Neuronal stem cell (in vitro differentiated cells): ENCODE measurements around the gene PAK5.

Experiments used
- DNase-seq: peaks from one replicate; pipeline ENCODE4 v3.0.0-alpha.2; 2013; ENCODE audit warnings: low spot score
- H2AFZ ChIP-seq: one replicate; pipeline ENCODE4 v1.6.1; 2013; ENCODE audit warnings: mild to moderate bottlenecking, low read length, inconsistent platforms
- H2AK5ac ChIP-seq: 2 replicates; pipeline ENCODE4 v1.6.1; 2013; ENCODE audit warnings: low read depth, mild to moderate bottlenecking, inconsistent platforms, low read length, moderate library complexity, mixed read lengths
- H2BK120ac ChIP-seq: 2 replicates; pipeline ENCODE4 v1.6.1; 2013; ENCODE audit warnings: low read depth, mild to moderate bottlenecking, inconsistent platforms, low read length, moderate library complexity, mixed read lengths
- H2BK12ac ChIP-seq: one replicate; pipeline ENCODE4 v1.6.1; 2013; ENCODE audit warnings: low read length, inconsistent platforms
- H2BK15ac ChIP-seq: 2 replicates; pipeline ENCODE4 v1.6.1; 2013; ENCODE audit warnings: mild to moderate bottlenecking, low read length, inconsistent platforms, mixed read lengths
- H2BK5ac ChIP-seq: one replicate; pipeline ENCODE4 v1.6.1; 2013; ENCODE audit warnings: inconsistent platforms, mild to moderate bottlenecking, low read length, moderate library complexity
- H3K14ac ChIP-seq: one replicate; pipeline ENCODE4 v1.6.1; 2013; ENCODE audit warnings: low read length, inconsistent platforms
- H3K18ac ChIP-seq: 2 replicates; pipeline ENCODE4 v1.6.1; 2013; ENCODE audit warnings: low read length, inconsistent platforms
- H3K23ac ChIP-seq: 2 replicates; pipeline ENCODE4 v1.6.1; 2013; ENCODE audit warnings: low read depth, mild to moderate bottlenecking, mixed read lengths, low read length, inconsistent platforms; ENCODE audit not compliant: poor library complexity
- H3K27ac ChIP-seq: replicated peaks from 3 replicates; pipeline ENCODE4 v1.5.1; 2013; ENCODE audit warnings: low read length, inconsistent platforms
- H3K27me3 ChIP-seq, 3 experiments: 2 replicates each; pipeline ENCODE4 v1.6.1; 2013; ENCODE audit warnings: low read length in 3 of 3, mild to moderate bottlenecking in 2 of 3, inconsistent platforms in 1 of 3, low read depth in 1 of 3, mixed read lengths in 1 of 3, moderate library complexity in 1 of 3; ENCODE audit not compliant: control insufficient read depth in 3 of 3, insufficient read depth in 3 of 3
- H3K36me3 ChIP-seq, 2 donors: replicated peaks in 1 of 2; 2 replicates each; pipeline ENCODE4 v1.6.1; 2013; ENCODE audit warnings: low read length in 2 of 2; ENCODE audit not compliant: control insufficient read depth in 2 of 2, insufficient read depth in 2 of 2
- H3K4ac ChIP-seq: 2 replicates; pipeline ENCODE4 v1.6.1; 2013; ENCODE audit warnings: inconsistent platforms, mild to moderate bottlenecking, low read length, moderate library complexity
- H3K4me1 ChIP-seq, 2 donors: 1 replicate in 1 of 2; 2 replicates in 1 of 2; pipeline ENCODE4 v1.6.1; 2013; ENCODE audit warnings: low read length in 2 of 2, low read depth in 1 of 2; ENCODE audit not compliant: control insufficient read depth in 2 of 2, insufficient read depth in 1 of 2
- H3K4me2 ChIP-seq: one replicate; pipeline ENCODE4 v1.6.1; 2013; ENCODE audit warnings: mild to moderate bottlenecking, low read length, inconsistent platforms; ENCODE audit not compliant: insufficient read depth, poor library complexity, severe bottlenecking
- H3K4me3 ChIP-seq, 2 donors: 2 replicates each; pipeline ENCODE4 v1.5.1; 2013; ENCODE audit warnings: low read length in 2 of 2, mild to moderate bottlenecking in 2 of 2, inconsistent platforms in 1 of 2, moderate library complexity in 1 of 2
- H3K79me1 ChIP-seq: one replicate; pipeline ENCODE4 v1.6.1; 2013; ENCODE audit warnings: low read depth, mild to moderate bottlenecking, inconsistent platforms, low read length, moderate library complexity
- H3K9ac ChIP-seq: one replicate; pipeline ENCODE4 v1.6.1; 2013; ENCODE audit warnings: mild to moderate bottlenecking, low read depth, low read length, inconsistent platforms; ENCODE audit not compliant: poor library complexity
- H3K9me3 ChIP-seq, 2 donors: replicated peaks in 1 of 2; 2 replicates each; pipeline versions ENCODE3 to v1.6.1; 2013; ENCODE audit warnings: low read length in 2 of 2, mild to moderate bottlenecking in 2 of 2, inconsistent platforms in 1 of 2, low read depth in 1 of 2, mixed read lengths in 1 of 2, moderate library complexity in 1 of 2; ENCODE audit not compliant: control insufficient read depth in 2 of 2, insufficient read depth in 1 of 2
- H4K8ac ChIP-seq: one replicate; pipeline ENCODE4 v1.6.1; 2013; ENCODE audit warnings: low read depth, mild to moderate bottlenecking, inconsistent platforms, low read length, moderate library complexity
- H4K91ac ChIP-seq: one replicate; pipeline ENCODE4 v1.6.1; 2013; ENCODE audit warnings: low read length, low read depth, mild to moderate bottlenecking, inconsistent platforms; ENCODE audit not compliant: poor library complexity
- WGBS, 2 donors: extraction: QIAGEN DNeasy Blood & Tissue Kit; methylation state at CpG; one replicate each; pipeline ENCODE4 v1.1.7; 2013; ENCODE audit warnings: missing lambda C conversion rate in 2 of 2, mixed read lengths in 1 of 2; ENCODE audit not compliant: insufficient read length in 2 of 2, insufficient replicate concordance in 1 of 2; ENCODE audit errors: extremely low coverage in 2 of 2; 5-methylcytosine and 5-hydroxymethylcytosine counted together

The PAK5 gene

GRCh38 chr20:9775176-9775575 lies 63.7 kb downstream of the PAK5 start:
- no peak overlapping the region for H4K91ac ChIP-seq
- no peak overlapping the region for H4K8ac ChIP-seq
- H2BK5ac ChIP-seq, result no peak overlapping the region
- H3K18ac ChIP-seq, result no peak overlapping the region
- no peak overlapping the region for H3K23ac ChIP-seq
- H3K36me3 ChIP-seq, result no peaks in the 10 kb centered on the region
- no peak overlapping the region for H3K4me3 ChIP-seq
- no peaks in the 10 kb centered on the region for H3K79me1 ChIP-seq
- H3K27ac ChIP-seq, result no peak overlapping the region
- no peak overlapping the region for H3K4ac ChIP-seq
- H3K14ac ChIP-seq, result no peak overlapping the region
- no peak overlapping the region for H2AFZ ChIP-seq
- H3K4me1 ChIP-seq, result no peaks in the 10 kb centered on the region
- H3K4me2 ChIP-seq, result no peak overlapping the region
- no peaks in the 10 kb centered on the region for H3K9me3 ChIP-seq
- no peaks in the 10 kb centered on the region for H3K27me3 ChIP-seq
- H2BK15ac ChIP-seq, result no peak overlapping the region
- DNase-seq, result no peak
- H3K9ac ChIP-seq, result no peak overlapping the region
- H2AK5ac ChIP-seq, result no peak overlapping the region
- WGBS, 2 donors, result no CpG with 5 or more reads among the region's 3 CpGs
- H2BK12ac ChIP-seq, result no peak overlapping the region
- H2BK120ac ChIP-seq, result no peak overlapping the region

- Histone ChIP-seq H3K23ac (no peak overlapping the region), H3K14ac (no peak overlapping the region), H2BK12ac (no peak overlapping the region), H2AK5ac (no peak overlapping the region), H3K9me3 (no peaks in the 10 kb centered on the region), H3K4me3 (no peak overlapping the region), H2AFZ (no peak overlapping the region), H3K27ac (no peak overlapping the region), H3K9ac (no peak overlapping the region), H2BK5ac (no peak overlapping the region), H3K79me1 (no peaks in the 10 kb centered on the region), H2BK15ac (no peak overlapping the region), H3K4me1 (no peaks in the 10 kb centered on the region), H3K4me2 (no peak overlapping the region), H3K18ac (no peak overlapping the region), H2BK120ac (no peak overlapping the region), H4K8ac (no peak overlapping the region), H3K27me3 (no peaks in the 10 kb centered on the region), H3K4ac (no peak overlapping the region), H4K91ac (no peak overlapping the region), H3K36me3 (no peaks in the 10 kb centered on the region)
- DNase-seq, result no peak
- no CpG with 5 or more reads among the region's 6 CpGs for WGBS, 2 donors
Measured at GRCh38 chr20:9769954-9770353, 68.9 kb downstream of the PAK5 start.

- no CpG with 5 or more reads among the region's 1 CpG for WGBS, 2 donors
- Histone ChIP-seq H3K79me1 (no peaks in the 10 kb centered on the region), H2AFZ (no peak overlapping the region), H4K8ac (no peak overlapping the region), H3K4me2 (no peak overlapping the region), H3K18ac (no peak overlapping the region), H2BK120ac (no peak overlapping the region), H3K27me3 (no peaks in the 10 kb centered on the region), H2BK12ac (no peak overlapping the region), H3K27ac (no peak overlapping the region), H2AK5ac (no peak overlapping the region), H2BK15ac (no peak overlapping the region), H4K91ac (no peak overlapping the region), H2BK5ac (no peak overlapping the region), H3K4me3 (no peak overlapping the region), H3K14ac (no peak overlapping the region), H3K9me3 (no peaks in the 10 kb centered on the region), H3K4ac (no peak overlapping the region), H3K36me3 (no peaks in the 10 kb centered on the region), H3K4me1 (peaks cover 0 to 2% of the 10 kb centered on the region in 2 donors), H3K9ac (no peak overlapping the region), H3K23ac (no peak overlapping the region)
- DNase-seq, result no peak
Measured at GRCh38 chr20:9761476-9761875, 77.4 kb downstream of the PAK5 start.

- Histone ChIP-seq H2BK5ac (no peak overlapping the region), H3K4me3 (no peak overlapping the region), H4K8ac (no peak overlapping the region), H3K9me3 (no peaks in the 10 kb centered on the region), H2AK5ac (no peak overlapping the region), H2BK12ac (no peak overlapping the region), H3K27me3 (no peaks in the 10 kb centered on the region), H3K14ac (no peak overlapping the region), H2BK15ac (no peak overlapping the region), H3K27ac (no peak overlapping the region), H2BK120ac (no peak overlapping the region), H3K9ac (no peak overlapping the region), H3K23ac (no peak overlapping the region), H3K4ac (no peak overlapping the region), H2AFZ (no peak overlapping the region), H3K18ac (no peak overlapping the region), H3K4me2 (no peak overlapping the region), H3K36me3 (no peaks in the 10 kb centered on the region), H3K4me1 (peaks cover 0 to 2% of the 10 kb centered on the region in 2 donors), H4K91ac (no peak overlapping the region), H3K79me1 (no peaks in the 10 kb centered on the region)
- no peak for DNase-seq
- no CpG with 5 or more reads among the region's 4 CpGs for WGBS, 2 donors
Measured at GRCh38 chr20:9759392-9759791, 79.5 kb downstream of the PAK5 start.
